Neutrophil (primary cell): ENCODE data around the gene GSTK1.

Source experiments
- H3K27ac ChIP-seq: fragments of 200-600 bp; sonication (generic); 2 replicates; pipeline ENCODE4 v1.5.1; 2016; ENCODE audit warnings: mild to moderate bottlenecking, moderate library complexity
- H3K27me3 ChIP-seq: fragments of 200-600 bp; sonication (generic); 2 replicates; pipeline ENCODE4 v1.6.0; 2016; ENCODE audit warnings: mild to moderate bottlenecking
- H3K36me3 ChIP-seq: fragments of 200-600 bp; sonication (generic); 2 replicates; pipeline ENCODE4 v1.5.1; 2017
- H3K4me1 ChIP-seq, 2 experiments: fragments of 200-600 bp in 1 of 2; sonication (generic) in 1 of 2; 1 replicate in 1 of 2; 2 replicates in 1 of 2; pipeline versions ENCODE4 v1.5.1 to v1.6.1; 2013 to 2016; ENCODE audit warnings: low read depth in 1 of 2, low read length in 1 of 2, mild to moderate bottlenecking in 1 of 2, moderate library complexity in 1 of 2; ENCODE audit not compliant: control insufficient read depth in 1 of 2, insufficient read depth in 1 of 2
- H3K4me3 ChIP-seq, 2 experiments: fragments of 200-600 bp in 1 of 2; sonication (generic) in 1 of 2; 1 replicate in 1 of 2; 2 replicates in 1 of 2; pipeline ENCODE4 v1.5.1; 2013 to 2016; ENCODE audit warnings: low read depth in 1 of 2, low read length in 1 of 2, mild to moderate bottlenecking in 1 of 2, moderate library complexity in 1 of 2
- H3K9me3 ChIP-seq: fragments of 200-600 bp; sonication (generic); 2 replicates; pipeline ENCODE4 v1.5.1; 2016
- TF ChIP-seq, protein P1 (sequence below): fragments of 200-600 bp; sonication (generic); IDR thresholded peaks from 2 replicates; pipeline ENCODE4 v1.5.1; 2016; ENCODE audit warnings: antibody characterized with exemption

The GSTK1 gene

DNA sequence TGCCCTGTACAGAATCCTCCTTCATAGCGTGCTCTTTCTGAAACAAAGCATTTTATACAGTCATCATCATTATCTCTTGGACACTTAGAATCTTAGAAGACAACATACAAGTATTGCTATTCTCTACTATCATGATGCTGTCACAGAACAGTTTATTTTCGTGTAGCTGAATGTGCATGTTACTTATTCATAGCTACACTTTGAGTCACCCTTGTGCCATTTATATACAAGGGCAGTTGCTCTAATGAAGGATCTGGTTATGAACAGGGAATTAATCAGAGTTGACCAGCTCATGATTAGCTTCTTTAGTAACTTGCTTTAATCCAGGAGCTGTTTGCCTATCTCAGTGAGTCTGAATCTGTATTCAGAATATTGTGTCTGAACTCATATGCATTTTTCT lies 36.1 kb downstream of the GSTK1 start:
- Histone ChIP-seq H3K4me1 (peaks cover 35 to 39% of the 10 kb centered on the region in 2 experiments), H3K36me3 (peaks cover 46% of the 10 kb centered on the region), H3K9me3 (no peaks in the 10 kb centered on the region), H3K4me3 (no peak overlapping the region), H3K27me3 (no peaks in the 10 kb centered on the region), H3K27ac (peak overlapping the region; percentile 80)
- TF ChIP-seq, protein P1, sequence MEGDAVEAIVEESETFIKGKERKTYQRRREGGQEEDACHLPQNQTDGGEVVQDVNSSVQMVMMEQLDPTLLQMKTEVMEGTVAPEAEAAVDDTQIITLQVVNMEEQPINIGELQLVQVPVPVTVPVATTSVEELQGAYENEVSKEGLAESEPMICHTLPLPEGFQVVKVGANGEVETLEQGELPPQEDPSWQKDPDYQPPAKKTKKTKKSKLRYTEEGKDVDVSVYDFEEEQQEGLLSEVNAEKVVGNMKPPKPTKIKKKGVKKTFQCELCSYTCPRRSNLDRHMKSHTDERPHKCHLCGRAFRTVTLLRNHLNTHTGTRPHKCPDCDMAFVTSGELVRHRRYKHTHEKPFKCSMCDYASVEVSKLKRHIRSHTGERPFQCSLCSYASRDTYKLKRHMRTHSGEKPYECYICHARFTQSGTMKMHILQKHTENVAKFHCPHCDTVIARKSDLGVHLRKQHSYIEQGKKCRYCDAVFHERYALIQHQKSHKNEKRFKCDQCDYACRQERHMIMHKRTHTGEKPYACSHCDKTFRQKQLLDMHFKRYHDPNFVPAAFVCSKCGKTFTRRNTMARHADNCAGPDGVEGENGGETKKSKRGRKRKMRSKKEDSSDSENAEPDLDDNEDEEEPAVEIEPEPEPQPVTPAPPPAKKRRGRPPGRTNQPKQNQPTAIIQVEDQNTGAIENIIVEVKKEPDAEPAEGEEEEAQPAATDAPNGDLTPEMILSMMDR: no peak

DNA sequence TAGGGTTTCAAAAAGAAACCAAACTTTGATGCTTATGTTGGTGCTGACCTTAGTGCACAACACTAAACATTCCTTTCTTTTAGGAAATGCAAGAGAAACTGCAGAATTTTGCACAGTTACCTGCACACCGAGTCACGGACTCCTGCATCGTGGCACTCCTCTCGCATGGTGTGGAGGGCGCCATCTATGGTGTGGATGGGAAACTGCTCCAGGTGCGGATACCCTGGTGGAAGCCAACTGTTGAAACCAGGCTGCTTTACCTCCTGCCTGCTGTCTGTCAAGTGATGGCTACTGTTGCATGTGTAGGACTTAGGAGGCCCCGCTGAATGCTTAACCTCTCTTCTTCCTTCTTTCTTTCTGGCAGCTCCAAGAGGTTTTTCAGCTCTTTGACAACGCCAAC lies 36.6 kb downstream of the GSTK1 start:
- peak overlapping the region; percentile 80 for H3K27ac ChIP-seq
- no peaks in the 10 kb centered on the region for H3K9me3 ChIP-seq
- H3K4me1 ChIP-seq: peaks cover 33 to 36% of the 10 kb centered on the region in 2 experiments
- no peaks in the 10 kb centered on the region for H3K27me3 ChIP-seq
- H3K36me3 ChIP-seq: peaks cover 46% of the 10 kb centered on the region
- TF ChIP-seq, protein P1: peak; percentile 52
- peak overlapping the region in 1 of 2 experiments; percentile 33 for H3K4me3 ChIP-seq

DNA sequence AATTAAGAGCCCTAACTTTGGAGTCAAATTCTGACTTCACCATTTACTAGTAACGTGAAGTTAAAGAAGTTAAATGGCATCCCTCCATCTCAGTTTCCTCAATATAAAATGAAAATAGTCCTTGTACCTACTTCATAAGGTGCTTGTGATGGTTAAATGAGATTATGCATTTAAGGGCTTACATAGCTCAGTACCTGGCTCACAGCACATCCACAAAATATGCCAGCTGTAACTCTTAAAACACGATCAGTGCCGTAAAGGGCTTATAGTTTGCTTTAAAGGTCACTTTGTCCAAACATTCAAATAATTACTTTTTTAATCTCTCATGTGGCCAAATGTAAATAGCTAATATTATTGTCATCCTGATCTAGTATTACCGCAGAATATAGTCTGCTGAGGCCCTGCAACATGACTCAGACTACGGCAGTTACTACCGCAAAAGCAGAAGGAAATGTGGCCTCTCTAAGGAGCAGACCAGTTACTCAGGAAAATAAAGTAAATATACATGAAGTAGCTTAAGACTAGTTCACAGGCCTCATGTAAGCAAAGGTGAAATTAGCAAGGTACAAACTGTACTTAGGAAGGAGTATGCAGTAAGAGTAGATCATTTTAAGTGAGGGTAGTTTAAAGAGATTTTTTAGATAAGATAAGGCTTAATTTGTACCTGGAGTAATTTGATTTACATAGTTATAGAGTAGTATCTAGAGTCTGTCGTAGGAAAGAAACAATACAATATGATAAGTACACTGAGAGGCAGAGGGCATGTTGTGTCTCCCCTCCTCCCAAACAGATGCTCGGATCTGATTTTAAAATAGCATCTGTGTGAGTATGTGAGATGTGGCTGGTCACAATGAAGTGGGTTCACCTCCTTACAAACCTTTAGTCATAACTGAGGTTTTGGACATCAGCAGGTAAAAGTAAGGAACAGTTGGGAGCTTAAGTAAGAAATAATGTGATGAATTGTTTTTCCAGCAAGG lies 38.0 kb downstream of the GSTK1 start:
- Histone ChIP-seq H3K4me1 (peaks cover 33 to 36% of the 10 kb centered on the region in 2 experiments), H3K4me3 (peak overlapping the region; percentile 12 to 33), H3K9me3 (no peaks in the 10 kb centered on the region), H3K27me3 (no peaks in the 10 kb centered on the region), H3K27ac (peak overlapping the region; percentile 80), H3K36me3 (peaks cover 48% of the 10 kb centered on the region)
- TF ChIP-seq, protein P1: no peak

DNA sequence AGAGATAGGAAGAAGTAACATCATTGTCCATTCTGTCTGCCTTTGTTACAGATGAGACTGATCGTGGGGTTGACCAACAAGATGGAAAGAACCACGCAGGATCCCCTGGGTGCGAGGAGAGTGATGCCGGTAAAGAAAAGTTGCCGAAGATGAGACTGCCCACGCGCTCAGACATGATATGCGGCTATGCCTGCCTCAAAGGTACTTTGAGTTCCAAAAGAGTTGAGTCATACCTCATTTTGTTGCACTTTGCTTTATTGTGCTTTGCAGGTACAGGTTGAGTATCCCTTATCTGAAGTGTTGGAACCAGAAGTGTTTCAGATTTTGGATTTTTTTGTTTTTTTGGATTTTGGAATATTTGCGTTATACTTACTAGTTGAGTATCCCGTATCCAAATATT lies 40.5 kb downstream of the GSTK1 start:
- Histone ChIP-seq H3K36me3 (peaks cover 45% of the 10 kb centered on the region), H3K4me3 (no peak overlapping the region), H3K27me3 (no peaks in the 10 kb centered on the region), H3K9me3 (no peaks in the 10 kb centered on the region), H3K27ac (no peak overlapping the region), H3K4me1 (peaks cover 33 to 36% of the 10 kb centered on the region in 2 experiments)
- TF ChIP-seq, protein P1: no peak

DNA sequence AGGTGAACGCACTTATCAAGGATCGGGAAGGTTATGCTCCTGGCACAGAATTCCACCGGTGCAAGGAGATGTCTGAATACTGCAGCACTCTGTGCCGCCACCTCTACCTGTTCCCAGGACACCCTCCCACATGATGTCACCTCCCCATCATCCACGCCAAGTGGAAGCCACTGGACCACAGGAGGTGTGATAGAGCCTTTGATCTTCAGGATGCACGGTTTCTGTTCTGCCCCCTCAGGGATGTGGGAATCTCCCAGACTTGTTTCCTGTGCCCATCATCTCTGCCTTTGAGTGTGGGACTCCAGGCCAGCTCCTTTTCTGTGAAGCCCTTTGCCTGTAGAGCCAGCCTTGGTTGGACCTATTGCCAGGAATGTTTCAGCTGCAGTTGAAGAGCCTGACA lies 41.7 kb downstream of the GSTK1 start:
- no peak overlapping the region for H3K4me3 ChIP-seq
- peak overlapping the region; percentile 14 for H3K27ac ChIP-seq
- peaks cover 26 to 27% of the 10 kb centered on the region in 2 experiments for H3K4me1 ChIP-seq
- TF ChIP-seq, protein P1: no peak
- H3K36me3 ChIP-seq: peaks cover 43% of the 10 kb centered on the region
- no peaks in the 10 kb centered on the region for H3K27me3 ChIP-seq
- no peaks in the 10 kb centered on the region for H3K9me3 ChIP-seq
